KOPT-K1 (cell line): Measurements from ENCODE around the gene SP110.
"Not testable (repeated sequence)": the region's sequence is repeated elsewhere in the genome, so short reads cannot be mapped to it uniquely, and the experiment has no call there.

Source experiments
- H3K27ac ChIP-seq: fragments of 200-600 bp; sonication (generic); 2 replicates; pipeline ENCODE4 v1.5.1; 2016; ENCODE audit warnings: antibody characterized with exemption, mild to moderate bottlenecking, low read depth, low read length; ENCODE audit not compliant: poor library complexity, severe bottlenecking
- H3K36me3 ChIP-seq: fragments of 200-600 bp; sonication (generic); 2 replicates; pipeline ENCODE4 v1.5.1; 2017; ENCODE audit warnings: antibody characterized with exemption, mild to moderate bottlenecking, low read length, moderate library complexity; ENCODE audit not compliant: insufficient read depth
- H3K9me3 ChIP-seq: fragments of 200-600 bp; sonication (generic); 2 replicates; pipeline ENCODE4 v1.5.1; 2017; ENCODE audit warnings: antibody characterized with exemption, low read length, mild to moderate bottlenecking; ENCODE audit not compliant: insufficient read depth, poor library complexity, severe bottlenecking

Gene SP110

DNA sequence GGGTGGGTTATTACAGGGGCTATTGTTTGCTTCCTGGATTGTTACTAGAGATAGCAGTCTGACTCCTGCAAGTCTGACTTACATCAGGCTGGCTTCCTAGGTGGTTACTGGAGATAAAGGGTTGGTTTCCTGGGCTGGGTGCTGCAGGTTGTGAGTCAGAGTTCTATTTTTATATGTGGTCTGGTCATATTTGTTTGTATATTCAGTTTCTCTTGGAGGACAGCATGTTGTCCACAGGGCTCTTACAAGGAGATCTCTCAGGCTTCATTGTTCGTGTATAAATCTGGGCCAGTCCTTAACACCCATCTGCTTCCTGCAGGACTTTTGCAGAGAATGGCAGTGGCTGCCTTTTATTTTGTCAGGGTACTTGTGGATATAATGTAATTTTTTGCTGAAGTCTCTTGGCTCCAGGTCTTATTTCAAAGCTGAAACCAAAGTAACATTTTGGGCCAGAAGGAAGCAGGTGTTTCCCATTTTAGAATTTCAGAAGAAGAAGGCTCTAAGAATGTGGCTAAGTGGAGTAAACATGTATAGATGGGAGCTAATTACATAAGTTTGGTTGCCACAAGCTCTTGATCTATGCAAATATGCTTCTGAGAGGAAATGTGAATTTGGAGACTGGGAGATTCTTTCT, 85.2 kb downstream of the SP110 start:
- no peak overlapping the region for H3K27ac ChIP-seq

DNA sequence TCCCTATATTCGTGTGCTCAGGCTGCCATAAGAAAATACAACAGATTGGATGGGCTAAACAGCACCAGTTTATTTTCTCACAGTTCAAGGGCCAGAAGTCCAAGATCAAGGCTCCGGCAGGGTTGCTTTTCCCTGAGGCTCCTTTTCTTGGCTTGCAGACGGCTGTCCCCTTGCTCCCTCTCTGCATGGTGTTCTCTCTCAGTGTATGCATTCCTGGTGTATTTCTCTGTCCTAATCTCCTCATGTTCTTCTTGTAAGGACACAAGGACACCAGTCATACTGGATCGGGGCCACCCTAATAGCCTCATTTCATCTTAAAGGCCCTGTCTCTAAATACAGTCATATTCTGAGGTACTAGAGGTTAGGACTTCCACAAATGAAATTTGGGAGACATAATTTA, 88.4 kb downstream of the SP110 start:
- H3K9me3 ChIP-seq = peaks cover 13% of the 10 kb centered on the region
- H3K36me3 ChIP-seq = no peaks in the 10 kb centered on the region
- no peak overlapping the region for H3K27ac ChIP-seq

More for the DNA sequence above, 85.2 kb downstream of the SP110 start:
- H3K36me3 ChIP-seq = no peaks in the 10 kb centered on the region
- peaks cover 13% of the 10 kb centered on the region for H3K9me3 ChIP-seq

DNA sequence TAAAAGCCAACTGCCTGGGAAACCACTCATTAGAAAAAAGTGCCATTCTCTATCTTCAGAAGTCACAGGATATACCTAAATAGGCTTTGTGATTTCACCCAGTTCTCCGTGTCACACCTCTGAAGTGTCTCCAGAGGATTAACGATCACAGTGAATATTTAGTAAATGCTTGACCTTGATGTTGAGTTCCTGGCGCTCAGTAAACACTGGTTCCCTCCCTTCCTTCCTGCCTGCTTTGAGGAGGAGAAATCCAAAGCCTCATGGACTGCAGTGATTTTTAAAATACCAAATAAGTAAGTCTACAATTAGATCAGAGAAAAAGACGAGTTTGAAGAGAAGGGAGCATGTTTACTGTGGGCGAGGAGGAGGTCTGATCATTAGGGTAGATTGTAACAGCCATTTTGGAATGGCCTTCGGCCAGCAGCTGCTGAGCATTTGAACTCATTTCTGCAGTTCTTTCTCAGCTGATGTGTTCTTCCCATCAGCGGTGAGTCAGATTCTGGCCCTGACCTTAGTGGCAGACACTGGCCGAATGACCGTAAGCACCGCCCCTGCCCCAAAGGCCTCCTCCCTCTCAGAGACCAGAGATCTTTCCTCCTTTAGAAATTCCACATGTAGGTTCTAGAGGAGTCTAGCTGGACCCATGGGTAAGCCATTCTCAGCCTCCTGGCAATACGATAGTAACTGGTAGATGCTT, 89.0 kb downstream of the SP110 start:
- no peak overlapping the region for H3K27ac ChIP-seq
- no peaks in the 10 kb centered on the region for H3K36me3 ChIP-seq
- peaks cover 13% of the 10 kb centered on the region for H3K9me3 ChIP-seq

DNA sequence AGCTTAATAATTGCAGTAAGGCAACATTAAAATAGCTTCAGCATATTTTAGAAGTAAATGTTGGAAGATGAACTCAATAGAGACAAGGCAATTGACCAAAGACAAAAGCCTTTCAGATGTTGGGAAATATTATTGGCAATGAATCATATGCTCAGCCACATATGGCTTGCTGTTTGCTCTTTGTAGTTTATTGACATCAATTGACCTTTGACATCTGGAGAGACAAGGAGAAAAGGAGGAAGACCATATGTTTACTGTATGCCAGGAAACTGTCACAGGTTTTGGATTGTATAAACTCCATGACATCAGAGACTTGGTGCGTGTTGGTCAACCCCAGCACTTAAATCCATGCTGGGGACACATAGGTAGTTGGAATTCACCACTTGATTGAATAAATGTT, 90.4 kb downstream of the SP110 start:
- Histone ChIP-seq H3K9me3 (peaks cover 9% of the 10 kb centered on the region), H3K27ac (no peak overlapping the region), H3K36me3 (no peaks in the 10 kb centered on the region)

DNA sequence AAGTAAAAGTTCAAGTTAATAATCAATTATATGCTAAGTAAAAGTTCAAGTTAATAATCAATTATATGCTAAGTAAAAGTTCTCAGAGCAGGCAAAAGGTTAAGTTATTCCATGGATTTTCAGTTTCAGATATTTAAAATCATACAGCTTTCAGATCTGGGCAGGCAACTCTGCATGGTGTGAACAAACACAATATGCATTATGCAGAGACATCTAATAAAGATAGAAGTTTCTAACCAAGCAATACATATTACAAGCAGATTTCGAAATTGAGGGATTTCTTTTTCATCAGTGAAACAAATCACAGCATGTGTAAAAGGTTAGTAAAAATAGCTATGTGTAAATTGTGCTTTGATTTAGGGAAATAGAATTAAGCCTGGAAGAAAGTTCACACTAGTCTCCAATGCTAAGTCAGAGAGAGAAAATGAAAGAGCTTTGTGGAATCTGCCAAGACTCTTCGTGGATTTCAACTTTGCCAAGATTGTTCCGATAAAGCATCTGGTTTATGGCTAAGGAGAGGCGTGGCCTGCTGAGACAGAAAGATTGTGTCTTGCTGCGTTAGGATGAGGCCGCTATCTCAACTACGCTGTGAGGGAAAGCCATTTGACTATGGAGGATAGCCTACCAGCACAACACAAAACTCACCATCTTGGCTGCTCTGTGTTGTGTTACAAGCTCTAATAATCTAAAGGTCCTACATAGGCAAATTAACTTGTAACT, 91.0 kb downstream of the SP110 start:
- Histone ChIP-seq H3K9me3 (peaks cover 3% of the 10 kb centered on the region), H3K27ac (no peak overlapping the region), H3K36me3 (no peaks in the 10 kb centered on the region)

DNA sequence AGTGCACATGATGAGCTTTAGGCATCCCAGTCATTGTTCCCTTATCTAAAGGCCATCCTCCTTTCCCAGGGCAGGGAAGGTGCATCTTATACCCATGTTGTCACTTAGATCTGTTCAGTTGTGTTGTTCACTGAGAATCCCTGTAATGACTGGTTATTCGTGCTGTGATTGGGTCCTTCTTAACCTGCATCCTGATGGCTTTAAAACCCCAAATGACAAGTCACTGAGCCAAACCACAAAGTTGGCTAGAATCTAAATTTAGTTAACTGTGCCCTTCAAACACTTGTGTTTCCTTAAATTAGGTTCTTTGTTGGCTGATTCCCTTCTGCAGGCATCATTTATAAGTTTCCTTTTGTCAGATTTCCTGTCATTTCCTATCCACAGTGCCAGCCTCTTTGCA, 92.6 kb downstream of the SP110 start:
- no peaks in the 10 kb centered on the region for H3K36me3 ChIP-seq
- no peaks in the 10 kb centered on the region for H3K9me3 ChIP-seq
- no peak overlapping the region for H3K27ac ChIP-seq

DNA sequence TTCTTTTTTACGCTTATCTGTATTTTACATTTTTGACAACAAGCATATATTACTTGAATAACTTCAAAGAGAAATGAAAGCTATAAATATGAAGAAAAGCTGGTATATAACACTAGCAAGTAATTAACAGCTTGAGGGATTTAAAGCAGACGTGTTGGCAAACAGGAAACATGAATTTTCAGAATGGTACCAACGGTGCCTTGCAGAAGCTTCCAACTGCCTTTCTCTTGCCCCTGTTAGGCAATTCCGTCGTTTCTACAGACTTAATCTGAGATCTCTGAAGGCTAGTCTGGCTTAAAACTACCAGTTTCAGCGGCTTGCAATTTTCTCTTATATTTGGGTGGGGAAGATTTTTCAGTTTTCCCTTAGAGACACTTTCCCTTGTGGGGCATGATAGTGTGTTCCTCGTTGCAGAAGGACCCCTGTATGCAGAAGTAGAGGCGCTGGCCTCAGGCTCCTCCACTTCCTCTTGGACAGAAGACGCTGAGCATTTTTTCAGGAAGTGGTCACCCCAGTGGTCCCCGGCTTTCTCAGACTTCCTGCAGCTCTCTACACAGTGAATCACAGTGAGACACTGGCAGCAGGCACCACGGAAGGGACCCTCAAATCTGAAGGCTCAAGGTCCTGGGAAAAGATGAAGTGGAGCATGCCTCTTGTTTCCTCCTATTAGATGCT, 94.9 kb downstream of the SP110 start:
- no peaks in the 10 kb centered on the region for H3K36me3 ChIP-seq
- H3K9me3 ChIP-seq = no peaks in the 10 kb centered on the region
- H3K27ac ChIP-seq = no peak overlapping the region

DNA sequence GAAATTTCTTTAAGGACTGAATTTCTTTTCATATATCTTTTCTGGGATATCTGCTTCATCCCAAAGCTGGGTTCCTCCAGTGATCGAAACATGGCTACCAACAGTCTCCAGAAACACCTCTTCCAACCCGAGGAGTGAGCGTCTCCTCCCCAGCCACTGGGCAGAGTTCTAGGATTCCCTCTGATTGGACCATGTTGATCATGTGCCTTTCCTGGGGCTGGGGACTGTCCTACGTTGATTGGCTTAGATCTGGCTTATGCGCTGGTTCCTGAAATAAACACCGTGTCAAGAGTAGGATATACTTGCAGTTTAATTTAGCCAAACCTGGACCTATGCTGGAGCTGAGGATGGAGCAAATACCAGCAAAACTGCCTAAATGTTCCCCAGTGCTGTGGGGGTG, 95.5 kb downstream of the SP110 start:
- no peaks in the 10 kb centered on the region for H3K9me3 ChIP-seq
- H3K36me3 ChIP-seq = no peaks in the 10 kb centered on the region
- H3K27ac ChIP-seq = no peak overlapping the region

DNA sequence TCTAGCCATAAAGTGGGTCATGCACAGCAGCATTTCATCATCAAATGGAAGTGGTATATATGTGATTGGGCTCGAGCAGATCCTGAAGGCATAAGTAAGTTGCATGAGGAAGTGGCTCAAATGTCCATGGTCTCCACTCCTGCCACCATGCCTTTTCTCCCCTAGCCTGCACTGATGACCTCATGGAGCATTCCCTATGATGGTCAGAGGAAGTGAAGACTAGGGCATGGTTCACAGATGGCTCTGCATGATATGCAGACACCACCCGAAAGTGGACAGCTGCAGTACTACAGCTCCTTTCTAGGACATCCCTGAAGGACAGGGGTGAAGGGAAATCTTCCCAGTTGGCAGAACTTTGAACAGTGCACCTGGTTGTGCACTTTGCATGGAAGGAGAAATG, 99.4 kb downstream of the SP110 start:
- H3K9me3 ChIP-seq, H3K36me3 ChIP-seq: not testable (repeated sequence)

DNA sequence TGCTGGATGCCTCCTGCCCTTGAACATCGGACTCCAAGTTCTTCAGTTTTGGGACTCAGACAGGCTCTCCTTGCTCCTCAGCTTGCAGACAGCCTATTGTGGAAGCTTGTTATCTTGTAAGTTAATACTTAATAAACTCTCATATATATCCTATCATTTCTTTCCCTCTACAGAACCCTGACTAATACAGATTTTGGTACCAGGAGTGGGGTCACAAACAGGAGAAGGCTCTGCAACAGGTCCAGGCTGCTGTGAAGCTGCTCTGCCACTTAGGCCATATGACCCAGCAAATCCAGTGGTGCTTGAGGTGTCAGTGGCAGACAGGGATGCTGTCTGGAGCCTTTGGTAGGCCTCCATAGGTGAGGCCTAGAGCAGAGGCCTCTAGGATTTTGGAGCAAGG, 100.0 kb downstream of the SP110 start:
- not testable (repeated sequence) for H3K27ac ChIP-seq, H3K9me3 ChIP-seq, H3K36me3 ChIP-seq

More for the DNA sequence above, 99.4 kb downstream of the SP110 start:
- not testable (repeated sequence) for H3K27ac ChIP-seq
